SK-N-MC (cell line): ENCODE results near the gene DYNLL2.
"Not testable (repeated sequence)": the region's sequence is repeated elsewhere in the genome, so short reads cannot be mapped to it uniquely, and the experiment has no call there.

Experiments used
- EZH2 ChIP-seq: fragments of 200-600 bp; sonication (generic); IDR thresholded peaks from one replicate; pipeline ENCODE4 v1.6.1; 2017; ENCODE audit warnings: antibody characterized with exemption
- POLR2AphosphoS5 ChIP-seq: IDR thresholded peaks from 2 replicates; pipeline ENCODE4 v1.6.1; 2012; ENCODE audit warnings: mild to moderate bottlenecking, low read depth, low read length, borderline replicate concordance

DNA sequence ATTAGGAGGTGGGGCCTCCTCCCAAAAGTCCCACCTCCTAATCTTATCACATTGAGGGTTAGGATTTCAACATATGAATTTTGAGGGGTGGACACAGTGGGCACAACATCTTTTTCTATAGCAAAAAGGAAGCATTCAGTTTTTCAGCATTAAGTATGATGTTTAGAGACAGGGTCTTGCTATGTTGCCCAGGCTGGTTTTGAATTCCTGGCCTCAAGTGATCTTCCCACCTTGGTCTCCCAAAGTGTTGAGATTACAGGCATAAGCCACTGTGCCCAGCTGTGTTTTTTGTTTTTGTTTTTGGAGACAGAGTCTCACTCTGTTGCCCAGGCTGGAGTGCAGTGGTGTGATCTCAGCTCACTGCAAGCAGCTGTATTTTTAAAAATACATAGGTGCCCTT lies 18.7 kb downstream of the DYNLL2 start:
- not testable (repeated sequence) for TF ChIP-seq EZH2, POLR2AphosphoS5
